NCI-H128 (cell line): ENCODE measurements around the gene PNKD.
"Not testable (repeated sequence)": the region's sequence is repeated elsewhere in the genome, so short reads cannot be mapped to it uniquely, and the experiment has no call there.

Experiments used
- DNase-seq: peaks from one replicate; lab custom pipeline; 2025; ENCODE audit not compliant: unreplicated experiment; lab: John Stamatoyannopoulos, UW

The PNKD gene

GRCh38 chr2:218272531-218273212 is 2.4 kb downstream of the PNKD start:
- no peak for DNase-seq

DNA sequence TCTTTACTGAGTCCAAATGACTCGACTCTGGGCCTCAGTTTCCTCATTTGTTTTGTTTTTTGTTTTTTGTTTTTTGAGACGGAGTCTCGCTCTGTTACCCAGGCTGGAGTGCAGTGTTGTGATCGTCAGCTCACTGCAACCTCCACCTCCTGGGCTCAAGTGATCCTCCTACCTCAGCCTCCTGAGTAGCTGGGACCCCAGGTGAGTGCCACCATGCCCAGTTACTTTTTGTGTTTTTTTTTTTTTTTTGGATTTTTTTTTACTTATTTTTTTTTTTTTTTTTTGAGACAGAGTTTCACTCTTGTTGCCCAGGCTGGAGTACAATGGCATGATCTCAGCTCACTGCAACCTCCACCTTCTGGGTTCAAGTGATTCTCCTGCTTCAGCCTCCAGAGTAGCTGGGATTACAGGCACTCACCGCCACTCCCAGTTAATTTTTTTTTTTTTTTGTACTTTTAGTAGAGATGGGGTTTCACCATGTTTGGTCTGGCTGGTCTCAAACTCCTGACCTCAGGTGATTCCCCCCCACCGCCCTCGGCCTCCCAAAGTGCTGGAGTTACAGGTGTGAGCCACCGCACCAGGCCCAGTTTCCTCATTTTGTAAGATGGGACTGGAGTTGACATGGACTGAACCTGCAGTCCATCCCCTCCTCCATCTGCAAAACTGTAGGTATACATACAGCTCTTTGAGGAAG is 3.0 kb downstream of the PNKD start:
- not testable (repeated sequence) for DNase-seq

GRCh38 chr2:218273908-218274249 is 3.6 kb downstream of the PNKD start:
- DNase-seq = no peak

DNA sequence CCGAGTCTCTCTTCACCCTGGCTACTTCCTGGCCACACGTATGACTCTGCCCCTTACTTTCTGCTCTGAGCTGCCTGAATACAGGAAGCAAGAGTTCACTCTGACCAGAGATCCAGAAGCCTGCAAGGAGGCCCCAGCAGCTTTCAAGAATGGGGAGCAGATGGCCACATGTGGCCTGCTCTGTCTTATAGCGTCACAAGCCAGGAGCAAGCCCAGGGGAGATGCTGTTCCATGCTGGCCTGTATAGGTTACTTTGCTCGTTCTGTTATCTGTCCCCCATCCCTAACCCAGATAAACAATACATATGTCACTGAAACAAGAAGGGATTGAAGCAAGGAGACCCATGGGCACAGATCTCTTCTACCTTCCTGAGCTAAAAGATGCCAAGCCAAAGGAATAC is 4.3 kb downstream of the PNKD start:
- no peak for DNase-seq

GRCh38 chr2:218275371-218276072 is 5.2 kb downstream of the PNKD start:
- no peak for DNase-seq

GRCh38 chr2:218276986-218277755 is 6.9 kb downstream of the PNKD start:
- DNase-seq = no peak

GRCh38 chr2:218277921-218278320 is 7.6 kb downstream of the PNKD start:
- DNase-seq = no peak

- no peak for DNase-seq
These were observed 8.4 kb downstream of the PNKD start for GRCh38 chr2:218278531-218279360.

- DNase-seq = no peak
These were observed 10.0 kb downstream of the PNKD start for GRCh38 chr2:218280260-218280870.

GRCh38 chr2:218281449-218281848 is 11.1 kb downstream of the PNKD start:
- no peak for DNase-seq

DNA sequence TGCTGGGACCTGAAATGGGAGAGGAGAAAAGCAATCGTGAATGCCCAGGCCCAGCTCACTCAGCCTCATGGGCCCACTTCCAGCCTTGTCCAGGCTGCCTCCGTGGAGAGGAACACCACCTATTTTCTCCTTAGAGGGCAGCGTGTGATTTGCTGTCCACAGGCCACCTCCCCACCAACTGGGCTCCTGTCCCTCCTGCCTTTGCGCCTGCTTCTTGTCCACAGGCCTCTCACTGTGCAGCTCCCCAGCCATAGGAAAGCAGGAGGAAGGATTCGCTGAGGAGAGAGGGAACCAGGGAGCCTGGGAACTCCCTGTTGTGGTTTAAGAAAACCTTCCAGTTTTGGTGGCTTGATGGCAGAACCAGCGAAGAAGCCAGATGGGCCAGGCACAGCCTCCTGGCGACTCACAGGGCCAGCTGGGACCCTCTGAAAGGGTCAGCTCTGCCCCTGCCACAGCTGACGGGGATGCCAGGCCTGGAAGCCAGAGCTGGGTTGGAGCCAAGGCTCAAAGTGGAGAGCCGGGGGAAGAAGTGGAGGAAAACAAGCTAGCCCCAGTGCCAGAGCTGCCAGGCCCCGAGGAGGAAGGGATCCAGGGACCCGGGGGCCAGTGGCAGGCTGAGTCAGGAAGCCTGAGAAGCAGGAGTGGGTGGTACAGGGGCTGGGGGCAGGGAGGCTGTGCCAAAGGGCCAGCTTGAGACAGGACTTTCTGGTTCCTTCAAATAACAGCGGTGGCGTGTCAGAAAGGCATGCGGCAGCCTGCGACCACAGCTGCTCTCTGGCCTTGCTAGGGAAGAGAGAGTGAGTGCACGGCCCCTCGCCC is 12.1 kb downstream of the PNKD start:
- DNase-seq = no peak

- DNase-seq = no peak
These were observed 13.9 kb downstream of the PNKD start for GRCh38 chr2:218284106-218284811.

GRCh38 chr2:218285604-218286003 is 15.3 kb downstream of the PNKD start:
- no peak for DNase-seq

DNA sequence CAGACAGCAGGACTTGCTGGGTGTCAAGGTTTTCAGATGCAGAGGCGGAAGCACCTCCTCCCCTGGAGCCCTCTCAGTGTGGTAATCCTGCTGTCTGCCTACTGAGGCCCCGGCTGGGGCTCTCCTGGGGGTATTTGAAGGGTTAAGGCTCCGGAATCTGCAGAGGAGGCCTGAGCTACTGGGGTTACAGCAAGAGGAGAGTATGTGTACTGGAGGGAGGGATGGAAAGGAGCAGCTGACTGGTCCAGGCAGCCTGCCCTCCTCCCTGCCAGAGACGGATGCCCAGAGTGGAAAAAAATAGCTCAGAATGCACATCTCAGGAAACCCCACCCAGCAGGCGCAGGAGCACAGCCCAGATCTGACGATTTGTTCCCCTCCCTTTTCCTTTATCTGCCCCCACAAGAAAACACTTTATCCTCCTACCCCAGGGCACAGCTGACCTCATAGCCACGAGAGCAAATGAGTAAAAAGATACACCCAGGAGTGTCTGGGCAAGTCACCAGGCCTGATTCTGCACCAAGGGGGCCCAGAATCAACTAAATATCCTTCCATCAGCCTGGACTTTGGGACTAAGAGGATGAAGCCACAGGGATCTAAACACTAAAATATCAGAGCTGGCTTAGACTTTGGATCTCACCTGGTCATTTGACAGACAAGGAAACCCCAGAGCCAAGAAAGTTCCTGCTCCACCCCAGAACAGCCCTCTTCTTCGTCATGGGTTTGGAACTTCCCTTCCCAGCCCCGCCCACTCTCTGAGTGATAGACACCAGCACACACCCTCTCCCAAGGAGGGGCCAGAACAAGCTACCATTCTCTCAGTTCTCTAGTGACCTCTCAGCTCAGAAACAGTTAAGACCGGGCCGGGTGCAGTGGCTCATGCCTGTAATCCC is 16.5 kb downstream of the PNKD start:
- DNase-seq = no peak

- no peak for DNase-seq
These were observed 19.5 kb downstream of the PNKD start for GRCh38 chr2:218289639-218290315.

DNA sequence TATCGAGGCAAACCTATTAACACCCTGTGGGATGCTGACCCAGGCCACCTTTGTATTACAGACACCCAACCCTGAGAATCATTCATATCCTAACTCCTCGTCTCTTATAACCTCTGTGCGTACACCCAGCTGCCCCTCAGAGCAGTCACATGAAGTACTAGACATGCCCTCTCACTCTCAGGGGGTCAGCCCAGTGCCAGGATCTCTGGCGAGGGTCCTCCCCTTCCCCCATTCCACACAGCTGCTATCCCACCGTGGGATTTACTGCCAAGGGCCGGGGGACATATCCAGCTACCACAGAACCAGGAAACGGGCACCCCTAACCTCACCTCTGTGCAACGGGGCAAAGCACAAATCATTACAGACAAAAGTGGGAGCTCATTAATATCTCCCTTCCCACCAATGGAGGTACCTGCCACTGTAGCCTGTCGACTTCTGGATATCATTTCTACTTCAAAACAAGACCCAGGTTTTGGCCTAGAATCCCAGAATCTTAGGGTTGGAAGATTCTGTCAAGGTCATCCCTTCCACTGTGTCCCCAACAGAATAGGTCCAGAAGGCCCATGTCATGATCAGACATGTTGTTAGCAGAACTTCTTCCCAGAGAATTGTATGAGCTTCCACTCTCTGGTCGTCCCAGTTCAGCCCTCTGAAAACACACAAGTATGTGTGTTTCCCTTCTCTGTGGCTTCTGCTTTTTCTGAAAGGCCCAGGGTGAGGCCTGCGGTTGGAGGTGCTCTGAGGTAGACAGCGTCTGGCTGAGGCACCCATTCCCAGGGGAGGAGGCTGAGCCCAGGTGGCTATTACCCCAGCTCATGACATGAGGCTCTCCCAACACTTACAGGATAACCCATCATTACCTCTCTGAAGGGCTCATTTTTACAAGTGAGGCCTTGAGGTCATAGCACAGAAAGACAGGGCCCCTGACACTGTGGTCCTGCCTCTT is 20.3 kb downstream of the PNKD start:
- no peak for DNase-seq
